GM12865 (cell line): ENCODE measurements around the gene ETV6.

Source experiments
- DNase-seq: peaks from one replicate; pipeline ENCODE4 v3.0.0; 2010; ENCODE audit warnings: low read depth
- H3K4me3 ChIP-seq: 2 replicates; pipeline ENCODE4 v1.5.1; 2011; ENCODE audit warnings: mild to moderate bottlenecking, low read depth, low read length, control low read depth
- CTCF ChIP-seq: IDR thresholded peaks from 2 replicates; pipeline ENCODE4 v1.5.1; 2011; ENCODE audit warnings: low read length, control low read depth, low read depth, inconsistent platforms; ENCODE audit not compliant: insufficient read depth; ENCODE audit errors: missing control alignments

The ETV6 gene

GRCh38 chr12:11642785-11643184, 6.7 kb upstream of the ETV6 start:
- no peak for DNase-seq
- H3K4me3 ChIP-seq, result no peak overlapping the region
- no peak for TF ChIP-seq CTCF

DNA sequence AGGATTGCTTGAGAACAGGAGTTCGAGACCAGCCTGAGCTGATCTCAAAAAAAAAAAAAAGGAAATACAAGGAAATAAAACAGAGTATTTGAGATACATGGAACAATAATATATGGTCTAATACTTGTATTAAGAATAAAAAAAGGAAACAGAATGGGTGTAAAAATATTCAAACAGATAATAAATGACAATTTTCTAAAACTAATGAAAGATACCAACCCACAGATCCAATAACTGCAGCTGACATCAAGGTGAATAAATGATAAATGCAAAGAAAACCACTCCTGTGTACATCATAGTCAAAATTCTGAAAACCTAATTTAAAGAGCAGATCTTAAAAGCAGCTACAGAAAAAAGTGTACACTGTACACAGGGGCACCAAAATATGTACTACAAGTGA, 4.1 kb upstream of the ETV6 start:
- TF ChIP-seq CTCF, result no peak
- DNase-seq, result no peak
- H3K4me3 ChIP-seq, result no peak overlapping the region

GRCh38 chr12:11648514-11649412, 711 bp upstream of the ETV6 start:
- peak overlapping the region; percentile 65 for H3K4me3 ChIP-seq
- peak; percentile 91 for DNase-seq
- no peak for TF ChIP-seq CTCF

DNA sequence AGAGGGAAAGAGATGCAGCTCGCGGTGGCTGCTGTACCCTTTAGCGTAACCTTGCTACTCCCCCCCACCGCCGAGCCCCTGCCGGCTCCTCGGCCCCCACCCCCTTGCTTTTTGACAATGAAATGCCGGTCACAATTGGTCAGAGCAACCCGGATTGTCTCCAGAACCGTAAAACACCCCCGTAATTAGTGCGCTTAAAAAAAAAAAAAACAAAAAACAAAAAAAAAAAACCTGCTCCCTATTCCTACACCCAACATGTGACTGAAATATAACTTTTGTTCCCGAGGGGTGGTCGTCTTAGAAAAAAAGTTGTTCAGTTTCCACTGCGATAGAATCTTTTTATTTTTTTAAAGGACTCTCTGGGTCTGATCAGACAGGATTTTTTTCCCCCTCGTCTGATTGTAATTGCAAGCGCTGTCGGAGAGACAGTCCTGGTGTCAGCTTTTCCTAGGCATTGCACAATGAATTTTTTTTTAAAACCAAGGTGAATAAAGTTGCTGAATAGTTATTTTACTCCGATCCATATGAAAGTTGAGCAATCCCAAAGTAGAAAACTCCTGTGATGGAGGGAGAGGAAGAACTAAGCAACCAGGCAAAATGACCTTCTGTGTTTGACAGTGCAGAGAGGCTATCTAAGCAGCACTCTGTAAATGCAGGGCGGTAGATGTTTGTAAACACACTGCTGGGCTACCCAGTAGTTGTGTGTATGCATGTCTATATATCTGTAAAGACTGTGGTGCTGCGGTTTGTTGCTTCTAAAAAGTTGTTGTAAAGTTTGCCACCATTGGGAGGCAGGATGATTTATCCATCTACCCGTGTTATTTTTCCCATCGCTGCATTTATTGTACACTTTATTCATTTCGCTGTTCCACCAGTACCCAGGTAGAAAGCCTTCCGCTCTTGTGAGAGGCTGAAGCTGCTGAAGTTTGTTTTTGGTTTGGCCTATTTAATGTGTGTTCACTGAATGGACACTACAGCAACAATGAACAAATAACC, 1.1 kb downstream of the ETV6 start:
- DNase-seq, result peak; percentile 65
- no peak for TF ChIP-seq CTCF
- peak overlapping the region; percentile 99 for H3K4me3 ChIP-seq

DNA sequence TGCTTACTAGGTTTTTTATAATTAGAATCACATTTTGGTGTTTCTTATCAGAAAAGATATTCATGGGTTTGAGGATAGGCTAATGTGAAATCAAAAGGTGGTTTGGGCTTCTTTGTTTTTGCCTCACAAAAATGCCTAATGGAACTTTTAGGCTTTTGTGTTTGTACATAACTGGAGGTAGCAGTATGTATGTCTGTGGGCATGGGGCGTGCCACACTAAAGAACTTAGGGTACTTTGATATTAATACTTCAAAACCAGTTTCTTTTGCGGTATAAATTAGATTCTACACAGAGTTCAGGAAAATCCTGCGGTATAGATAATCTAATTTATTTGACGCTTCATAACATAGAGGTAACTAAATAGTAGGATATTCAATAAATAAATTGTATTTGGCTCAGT, 1.9 kb downstream of the ETV6 start:
- peak; percentile 29 for DNase-seq
- peak overlapping the region; percentile 99 for H3K4me3 ChIP-seq
- no peak for TF ChIP-seq CTCF

DNA sequence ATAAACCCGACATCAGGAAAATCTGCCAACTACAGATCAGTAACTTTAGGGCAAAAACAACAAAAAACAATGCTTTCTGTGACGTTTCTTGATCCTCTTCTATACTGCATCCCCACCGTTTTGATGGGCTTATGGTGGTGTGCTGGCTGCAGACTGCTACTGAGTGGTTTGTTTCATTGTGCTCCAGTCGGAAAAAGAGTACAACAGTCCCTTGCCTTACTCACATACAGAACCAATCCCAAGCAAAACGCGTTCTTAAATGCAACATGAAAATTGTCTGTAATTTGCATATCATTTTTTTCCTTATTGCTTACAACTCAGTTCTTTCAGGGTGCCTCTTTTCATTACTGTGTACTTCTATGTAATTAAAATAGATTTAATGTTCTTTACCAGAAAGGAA, 2.3 kb downstream of the ETV6 start:
- peak overlapping the region; percentile 99 for H3K4me3 ChIP-seq
- peak; percentile 48 for DNase-seq
- TF ChIP-seq CTCF, result no peak
